Ovary (tissue), 3 donors: ENCODE data around the gene SCGN.

ENCODE experiments used
- CTCF ChIP-seq, 3 donors: fragments of 450-650 bp in 2 of 3; fragments of 200-600 bp in 1 of 3; IDR thresholded peaks; one replicate each; pipeline versions ENCODE4 v1.5.1 to v1.8.0; 2016 to 2022; ENCODE audit warnings: antibody characterized with exemption in 3 of 3, mild to moderate bottlenecking in 1 of 3
- POLR2A ChIP-seq: fragments of 450-650 bp; IDR thresholded peaks from one replicate; pipeline ENCODE4 v1.6.1; 2017; ENCODE audit warnings: antibody characterized with exemption, mild to moderate bottlenecking, moderate library complexity
- donor health status: DM: no; HTN: no; CAD: no.

- TF ChIP-seq CTCF (IDR thresholded peaks at IDR 0.05), result no peak
- TF ChIP-seq POLR2A, result no peak
These were observed 38.0 kb upstream of the SCGN start for GRCh38 chr6:25614052-25614451.
